OCI-LY7 (cell line): ENCODE results near the gene SFI1. TPM values are rescaled to one million over a fixed set of nuclear protein-coding genes. Genes with fewer than 3 reads are reported as not detected.

Experiments used
- BruUV-seq: library from RNA; stranded (reverse); fragments of 400-500 nt; replicated peaks from 2 replicates; lab custom pipeline; 2021; lab: Mats Ljungman, UMichigan
- CTCF ChIA-PET: fragments of 300-600 bp; sonication (Branson Sonifier 250); formaldehyde crosslinking; loops from one replicate; lab custom pipeline; 2022; ENCODE audit warnings: antibody characterized with exemption; ENCODE audit not compliant: unreplicated experiment; lab: Charles Lee
- POLR2A ChIA-PET: fragments of 300-600 bp; sonication (Branson Sonifier 250); formaldehyde crosslinking; loops from one replicate; lab custom pipeline; 2022; ENCODE audit warnings: antibody characterized with exemption; lab: Charles Lee
- DNase-seq: peaks from one replicate; pipeline ENCODE4 v3.0.0-alpha.2; 2015; ENCODE audit warnings: low spot score
- H2AFZ ChIP-seq: fragments of 200-600 bp; sonication (generic), shearing (Covaris generic); 2 replicates; pipeline ENCODE4 v1.6.1; 2014; ENCODE audit warnings: mild to moderate bottlenecking, antibody characterized with exemption, low read length, moderate library complexity
- H3K27ac ChIP-seq: fragments of 200-600 bp; sonication (generic); 2 replicates; pipeline ENCODE4 v1.5.1; 2014; ENCODE audit warnings: mixed run types, low read depth, mild to moderate bottlenecking, moderate library complexity, low read length, inconsistent platforms; ENCODE audit not compliant: poor library complexity, severe bottlenecking
- H3K36me3 ChIP-seq: fragments of 200-600 bp; sonication (generic); 2 replicates; pipeline ENCODE4 v1.6.1; 2014; ENCODE audit warnings: mild to moderate bottlenecking, antibody characterized with exemption, low read length, moderate library complexity, mixed read lengths; ENCODE audit not compliant: insufficient read depth
- H3K4me1 ChIP-seq: fragments of 200-600 bp; sonication (generic); 2 replicates; pipeline ENCODE4 v1.5.1; 2014; ENCODE audit warnings: mild to moderate bottlenecking, low read length; ENCODE audit not compliant: insufficient read depth, poor library complexity, severe bottlenecking
- H3K4me2 ChIP-seq: fragments of 200-600 bp; sonication (generic); 2 replicates; pipeline ENCODE4 v1.6.1; 2014; ENCODE audit warnings: mild to moderate bottlenecking, low read length
- H3K4me3 ChIP-seq: fragments of 200-600 bp; sonication (generic); 2 replicates; pipeline ENCODE4 v1.5.1; 2014; ENCODE audit warnings: mild to moderate bottlenecking, low read depth, low read length; ENCODE audit not compliant: poor library complexity, severe bottlenecking
- H3K79me2 ChIP-seq: fragments of 200-600 bp; sonication (generic); 2 replicates; pipeline ENCODE4 v1.6.1; 2016; ENCODE audit warnings: low read depth, mild to moderate bottlenecking, low read length, moderate library complexity, mixed read lengths; ENCODE audit not compliant: insufficient read depth
- H3K9me2 ChIP-seq: fragments of 200-600 bp; sonication (generic); 2 replicates; pipeline ENCODE4 v1.6.1; 2016; ENCODE audit warnings: mild to moderate bottlenecking, low read length, mixed read lengths; ENCODE audit not compliant: insufficient read depth
- H3K9me3 ChIP-seq: fragments of 200-600 bp; sonication (generic); 2 replicates; pipeline ENCODE4 v1.6.1; 2014; ENCODE audit warnings: mild to moderate bottlenecking, mixed run types, low read length, mixed read lengths
- H4K20me1 ChIP-seq: fragments of 200-600 bp; sonication (generic); 2 replicates; pipeline ENCODE4 v1.6.1; 2014; ENCODE audit warnings: mild to moderate bottlenecking, antibody characterized with exemption, low read length, moderate library complexity, mixed read lengths; ENCODE audit not compliant: insufficient read depth
- CTCF ChIP-seq: fragments of 200-600 bp; sonication (generic); conservative IDR thresholded peaks from 2 replicates; pipeline ENCODE4 v1.5.1; 2014; ENCODE audit warnings: mild to moderate bottlenecking, antibody characterized with exemption, low read length, moderate library complexity, mixed read lengths
- EZH2phosphoT487 ChIP-seq: fragments of 200-600 bp; sonication (generic); IDR thresholded peaks from 2 replicates; pipeline ENCODE4 v1.6.1; 2018; ENCODE audit warnings: low read depth, borderline replicate concordance, mild to moderate bottlenecking, mixed run types, antibody characterized with exemption, low read length, moderate library complexity, mixed read lengths
- intact Hi-C: fragments of 100-400 bp; cut with micrococcal nuclease; formaldehyde crosslinking; loops from one replicate; pipeline ENCODE4 v1.10.0; 2022; ENCODE audit not compliant: unreplicated experiment
- total RNA-seq, 2 experiments: library from RNA; depleted of rRNA in 1 of 2; stranded (reverse); fragments of >200 nt in 1 of 2; shearing (Covaris generic) in 1 of 2; gene quantifications; 2 replicates each; pipeline ENCODE4 v1.2.3, GENCODE V29; 2014 to 2022

SFI1 gene
- total RNA-seq, 2 experiments from 2014 or later, result 72.6 to 132 TPM

- Histone ChIP-seq H3K4me1 (peaks cover 82% of the 10 kb centered on the region), H2AFZ (peak overlapping the region; percentile 20; the same call in 1 of the 2 replicates), H4K20me1 (no peaks in the 10 kb centered on the region), H3K36me3 (peaks cover 21% of the 10 kb centered on the region), H3K9me3 (no peaks in the 10 kb centered on the region), H3K4me2 (peak overlapping the region; percentile 95), H3K27ac (peak overlapping the region; percentile 93), H3K9me2 (no peaks in the 10 kb centered on the region), H3K79me2 (peaks cover 42% of the 10 kb centered on the region; the same call in 1 of the 2 replicates), H3K4me3 (peak overlapping the region; percentile 73)
- TF ChIP-seq CTCF, result no peak
- TF ChIP-seq EZH2phosphoT487, result no peak
- CTCF ChIA-PET, result interaction anchor here (0.7 to 1.0 kb wide), 6 partner anchors 8 to 474 kb away, joined by 3 to 5 read pairs (median 3); no protein-coding TSS in a partner anchor
- DNase-seq, result peak; percentile 96
- no TSS peak for BruUV-seq
- POLR2A ChIA-PET, result interaction anchor here (0.7 to 1.8 kb wide), 13 partner anchors 9 to 340 kb away, joined by 3 to 5 read pairs (median 4); partner anchors contain the start of gene EIF4ENIF1
- intact Hi-C loops, result loop anchor here (1.0 to 5.0 kb wide), 8 partner anchors 32 to 338 kb away; partner anchors contain the start of genes DEPDC5, PIK3IP1, PISD and PRR14L
These were observed 134.3 kb downstream of the SFI1 start for GRCh38 chr22:31630331-31631329.

GRCh38 chr22:31631436-31631835, 135.1 kb downstream of the SFI1 start:
- intact Hi-C loops, result loop anchor here (5.0 kb wide), 3 partner anchors 121 to 339 kb away; partner anchors contain the start of genes DEPDC5, PIK3IP1 and PRR14L
- Histone ChIP-seq H3K79me2 (peaks cover 42% of the 10 kb centered on the region; the same call in 1 of the 2 replicates), H3K4me3 (peak overlapping the region; percentile 73), H3K9me2 (no peaks in the 10 kb centered on the region), H3K4me1 (peaks cover 78% of the 10 kb centered on the region), H2AFZ (no peak overlapping the region; the same call in 1 of the 2 replicates), H4K20me1 (no peaks in the 10 kb centered on the region), H3K27ac (peak overlapping the region; percentile 93), H3K36me3 (peaks cover 20% of the 10 kb centered on the region), H3K9me3 (no peaks in the 10 kb centered on the region), H3K4me2 (peak overlapping the region; percentile 95)
- ChIA-PET POLR2A (interaction anchor here (0.9 to 1.8 kb wide), 6 partner anchors 8 to 180 kb away, joined by 3 to 5 read pairs (median 4); no protein-coding TSS in a partner anchor), CTCF (interaction anchor here (0.9 kb wide), 1 partner anchor 8 kb away, joined by 3 read pairs; no protein-coding TSS in a partner anchor)
- no TSS peak for BruUV-seq
- TF ChIP-seq CTCF (no peak), EZH2phosphoT487 (no peak)
- no peak for DNase-seq
